DND-41 (cell line): ENCODE data around the gene TTBK2.

Experiments
- CTCF ChIP-seq: IDR thresholded peaks from 2 replicates; pipeline ENCODE4 v1.5.1; 2012; ENCODE audit warnings: borderline replicate concordance, low read length, moderate library complexity, mild to moderate bottlenecking; ENCODE audit not compliant: poor library complexity, severe bottlenecking; ENCODE audit errors: extremely low read depth
- EZH2 ChIP-seq: IDR thresholded peaks from 3 replicates; pipeline ENCODE4 v1.6.1; 2012; ENCODE audit warnings: borderline replicate concordance, low read depth, mild to moderate bottlenecking, moderate library complexity, low read length, inconsistent platforms; ENCODE audit not compliant: severe bottlenecking

DNA sequence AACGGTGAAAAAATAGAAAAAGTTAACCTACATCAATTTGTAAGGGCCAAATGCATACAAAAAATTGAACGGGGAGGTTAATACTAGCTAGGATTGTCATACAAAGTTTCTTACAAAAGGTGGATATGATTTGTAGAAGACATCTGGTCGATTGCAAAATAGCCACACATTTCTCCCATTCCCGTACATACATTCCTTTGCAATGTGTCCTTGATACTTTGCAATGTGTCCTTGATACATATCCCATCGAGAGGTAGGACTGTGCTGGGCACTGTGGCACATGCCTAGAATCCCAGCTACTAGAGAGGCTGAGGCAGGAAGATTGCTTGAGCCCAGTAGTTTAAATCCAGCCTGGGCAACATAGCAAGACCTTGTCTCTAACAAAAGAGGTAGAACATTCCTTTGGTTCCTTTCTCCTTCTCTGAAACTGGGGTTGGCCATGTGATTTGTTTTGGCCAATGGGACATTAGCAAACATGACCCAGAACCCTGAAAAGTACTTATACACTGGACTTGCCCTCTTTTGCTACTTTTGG, 9.5 kb downstream of the TTBK2 start:
- TF ChIP-seq CTCF (no peak), EZH2 (no peak)
